ENCODE results near the gene BTN1A1.
"Not testable (repeated sequence)": the region's sequence is repeated elsewhere in the genome, so short reads cannot be mapped to it uniquely, and the experiment has no call there.

Gene BTN1A1, protein sequence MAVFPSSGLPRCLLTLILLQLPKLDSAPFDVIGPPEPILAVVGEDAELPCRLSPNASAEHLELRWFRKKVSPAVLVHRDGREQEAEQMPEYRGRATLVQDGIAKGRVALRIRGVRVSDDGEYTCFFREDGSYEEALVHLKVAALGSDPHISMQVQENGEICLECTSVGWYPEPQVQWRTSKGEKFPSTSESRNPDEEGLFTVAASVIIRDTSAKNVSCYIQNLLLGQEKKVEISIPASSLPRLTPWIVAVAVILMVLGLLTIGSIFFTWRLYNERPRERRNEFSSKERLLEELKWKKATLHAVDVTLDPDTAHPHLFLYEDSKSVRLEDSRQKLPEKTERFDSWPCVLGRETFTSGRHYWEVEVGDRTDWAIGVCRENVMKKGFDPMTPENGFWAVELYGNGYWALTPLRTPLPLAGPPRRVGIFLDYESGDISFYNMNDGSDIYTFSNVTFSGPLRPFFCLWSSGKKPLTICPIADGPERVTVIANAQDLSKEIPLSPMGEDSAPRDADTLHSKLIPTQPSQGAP
- 0 to 0.39 (median 0.04) reads per million in 3 experiments for total RNA-seq

DNA sequence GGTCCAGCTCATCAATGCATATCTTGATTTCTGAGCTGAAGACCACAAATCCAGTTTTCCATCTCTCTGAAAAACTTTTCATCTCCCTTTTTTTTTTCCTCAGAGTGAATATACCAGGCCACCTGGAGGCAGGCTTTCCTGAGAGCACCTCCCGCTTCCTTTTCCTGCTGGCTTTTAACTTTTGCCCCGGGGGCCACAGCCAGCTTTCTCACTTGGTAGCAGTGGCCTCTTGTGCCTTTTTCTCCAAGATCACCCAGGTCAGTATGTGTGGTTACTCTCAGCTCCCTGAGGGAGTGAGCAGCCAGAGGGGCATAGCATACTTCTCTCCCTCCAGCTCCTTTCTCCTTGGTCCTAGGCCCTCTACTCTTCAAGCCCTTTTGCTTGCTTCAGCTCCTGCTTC lies at the start of gene BTN1A1:
Gene BTN1A1 (plus strand): TSS at position 202 of the 400 bp plus-strand sequence. CDS start 984 bp downstream, outside the sequence.
- DNase-seq: no peak

DNA sequence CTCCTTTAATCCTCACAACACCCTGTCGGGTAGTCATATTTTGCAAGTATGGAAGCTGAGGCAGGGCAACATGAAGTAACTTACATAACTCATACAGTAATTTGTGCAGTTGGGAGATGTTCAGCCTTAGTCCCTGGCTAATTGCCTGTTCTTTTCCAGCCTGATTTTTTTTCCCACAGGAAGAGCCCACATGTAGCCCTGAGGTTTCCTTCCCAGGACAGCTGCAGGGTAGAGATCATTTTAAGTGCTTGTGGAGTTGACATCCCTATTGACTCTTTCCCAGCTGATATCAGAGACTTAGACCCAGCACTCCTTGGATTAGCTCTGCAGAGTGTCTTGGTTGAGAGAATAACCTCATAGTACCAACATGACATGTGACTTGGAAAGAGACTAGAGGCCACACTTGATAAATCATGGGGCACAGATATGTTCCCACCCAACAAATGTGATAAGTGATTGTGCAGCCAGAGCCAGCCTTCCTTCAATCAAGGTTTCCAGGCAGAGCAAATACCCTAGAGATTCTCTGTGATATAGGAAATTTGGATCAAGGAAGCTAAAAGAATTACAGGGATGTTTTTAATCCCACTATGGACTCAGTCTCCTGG lies 47.4 kb upstream of the BTN1A1 start:
- DNase-seq: no peak

DNA sequence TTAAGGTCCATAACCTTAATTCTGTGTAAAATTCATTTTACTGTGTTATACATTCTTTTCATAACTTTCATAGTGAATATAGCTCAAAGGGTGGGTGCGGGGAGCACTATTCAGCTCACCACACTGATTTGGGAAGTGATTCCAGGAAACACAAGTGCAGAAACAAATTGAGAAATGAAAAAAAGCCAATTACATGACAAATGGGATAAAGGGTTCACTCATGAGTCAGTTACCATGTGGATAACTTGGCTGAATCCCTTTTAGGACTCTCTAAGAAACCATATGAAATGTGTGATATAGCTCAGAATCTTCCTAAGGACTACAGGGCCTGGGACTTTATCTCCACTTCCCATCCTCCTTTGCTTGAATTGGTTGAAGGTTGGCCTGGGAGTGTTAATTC lies 45.5 kb upstream of the BTN1A1 start:
- DNase-seq: no peak

DNA sequence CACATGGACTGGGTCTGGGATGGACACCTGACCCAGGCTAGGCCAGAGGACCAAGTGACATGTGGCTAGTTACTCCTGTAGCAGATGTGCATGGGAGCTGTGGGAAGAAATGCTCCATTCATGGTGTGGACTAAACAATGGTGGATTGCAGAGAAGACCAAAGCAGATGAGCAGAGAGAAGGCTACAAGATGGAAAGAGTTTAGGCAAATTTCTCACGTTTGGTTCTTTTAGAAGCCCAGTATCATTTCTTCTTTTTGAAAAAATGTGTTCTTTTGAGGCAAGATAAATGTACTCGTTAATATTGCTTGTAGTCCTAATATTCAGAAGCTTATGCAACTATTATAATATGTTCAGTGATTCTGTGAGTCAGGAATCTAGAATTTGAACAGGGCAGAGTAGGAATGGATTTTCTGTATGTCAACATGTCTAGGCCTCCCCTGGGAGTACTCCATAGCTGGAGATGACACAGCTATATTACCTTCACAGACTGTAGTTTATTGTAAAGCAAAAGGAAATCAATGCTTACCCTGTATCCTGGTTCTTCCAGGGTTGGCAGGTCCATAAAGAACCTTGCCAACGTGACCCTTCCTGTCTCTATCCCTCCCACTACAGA lies 44.6 kb upstream of the BTN1A1 start:
- DNase-seq: no peak

DNA sequence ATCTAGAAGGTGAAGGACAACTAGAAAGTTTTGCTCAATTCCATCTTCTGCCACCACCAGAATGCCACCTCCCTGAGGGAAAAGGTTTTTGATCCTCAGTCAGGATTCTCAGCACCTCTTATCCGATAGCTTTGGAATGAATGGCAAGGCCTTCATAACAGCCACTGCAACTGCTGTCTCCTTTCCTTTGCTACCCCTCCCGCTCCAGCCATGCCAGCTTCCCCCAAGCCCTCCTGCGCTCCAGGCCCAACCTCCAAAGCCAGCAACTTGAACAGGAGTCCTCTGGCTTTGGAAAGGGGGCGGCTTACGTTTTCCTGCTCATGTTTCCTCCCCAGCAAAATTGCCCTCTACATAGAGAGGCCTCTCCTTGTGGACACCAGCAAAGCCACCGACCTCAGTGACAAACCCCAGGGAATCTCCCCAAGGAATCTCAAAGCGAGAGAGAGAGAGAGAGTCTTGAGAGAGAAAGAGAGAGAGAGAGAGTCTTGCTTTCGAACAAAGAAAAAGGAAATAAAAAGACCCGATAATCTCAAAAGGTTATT lies 42.8 kb upstream of the BTN1A1 start:
- DNase-seq: no peak

DNA sequence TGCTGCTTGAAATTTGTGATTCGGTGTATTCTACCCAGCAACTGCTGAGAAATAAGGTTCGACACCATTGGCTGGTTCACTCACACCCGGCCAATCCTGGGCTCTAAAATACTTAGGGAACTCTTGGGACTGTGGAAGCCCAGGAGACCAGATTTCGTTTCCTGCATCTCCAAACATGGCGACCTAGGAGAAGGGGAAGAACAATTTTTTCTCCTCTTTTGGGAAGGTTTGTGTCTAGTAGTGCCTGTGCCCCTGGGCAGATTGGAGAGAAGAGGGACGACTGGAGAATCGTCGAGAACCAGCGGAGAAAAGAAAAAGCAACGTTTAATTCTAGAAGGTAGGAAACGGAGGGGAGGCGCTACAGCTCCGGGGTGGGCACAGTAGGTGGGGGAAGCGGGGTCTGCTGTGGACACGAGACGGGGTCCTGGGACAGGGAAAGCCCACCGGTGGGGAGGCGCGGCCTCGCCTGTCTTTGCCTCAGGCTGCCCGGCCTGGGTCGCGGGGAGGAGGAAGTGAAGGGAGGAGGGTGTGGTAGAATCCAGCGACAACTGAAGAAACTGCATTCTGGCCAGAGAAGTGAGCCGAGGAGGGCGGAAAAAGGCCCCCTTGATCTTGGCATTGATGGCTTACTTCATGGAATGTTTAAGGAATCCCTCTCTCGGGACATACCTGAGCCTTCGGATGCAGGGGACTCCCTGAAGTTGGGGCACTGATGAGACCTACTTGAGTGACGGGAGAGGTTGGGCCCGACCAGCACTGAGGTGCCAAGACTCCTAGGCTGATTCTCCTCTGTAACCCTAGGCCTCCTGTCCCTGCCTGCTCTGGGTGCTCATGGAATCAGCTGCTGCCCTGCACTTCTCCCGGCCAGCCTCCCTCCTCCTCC lies 42.1 kb upstream of the BTN1A1 start, which contains the start of gene BTN2A1:
Gene BTN2A1 (plus strand): TSS at position 150 of the 883 bp plus-strand sequence. CDS start 682 bp downstream, at position 832.
- peak; percentile 79 for DNase-seq

DNA sequence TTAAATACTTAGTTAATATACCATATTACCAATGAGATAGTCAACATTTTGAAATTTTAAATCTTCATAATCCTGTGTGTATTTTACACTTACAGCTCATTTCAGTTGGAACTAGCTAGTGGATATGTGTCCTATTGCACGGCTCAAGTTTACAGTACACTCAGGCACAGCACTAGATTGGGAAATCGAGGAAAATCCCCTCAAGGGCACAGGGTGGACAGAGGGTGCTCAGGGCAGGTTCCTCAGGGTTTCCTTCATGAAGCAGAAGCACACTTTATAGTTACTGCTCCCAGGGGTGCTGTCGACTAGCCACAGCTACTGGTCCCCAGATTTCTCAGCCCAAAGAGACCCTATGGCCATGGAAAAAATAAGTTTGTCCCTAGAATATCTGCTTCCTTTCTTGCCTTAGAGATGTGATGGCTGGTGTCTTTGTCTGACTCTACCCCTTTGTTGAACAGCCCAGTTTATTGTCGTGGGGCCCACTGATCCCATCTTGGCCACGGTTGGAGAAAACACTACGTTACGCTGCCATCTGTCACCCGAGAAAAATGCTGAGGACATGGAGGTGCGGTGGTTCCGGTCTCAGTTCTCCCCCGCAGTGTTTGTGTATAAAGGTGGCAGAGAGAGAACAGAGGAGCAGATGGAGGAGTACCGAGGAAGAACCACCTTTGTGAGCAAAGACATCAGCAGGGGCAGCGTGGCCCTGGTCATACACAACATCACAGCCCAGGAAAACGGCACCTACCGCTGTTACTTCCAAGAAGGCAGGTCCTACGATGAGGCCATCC lies 40.9 kb upstream of the BTN1A1 start:
- no peak for DNase-seq

DNA sequence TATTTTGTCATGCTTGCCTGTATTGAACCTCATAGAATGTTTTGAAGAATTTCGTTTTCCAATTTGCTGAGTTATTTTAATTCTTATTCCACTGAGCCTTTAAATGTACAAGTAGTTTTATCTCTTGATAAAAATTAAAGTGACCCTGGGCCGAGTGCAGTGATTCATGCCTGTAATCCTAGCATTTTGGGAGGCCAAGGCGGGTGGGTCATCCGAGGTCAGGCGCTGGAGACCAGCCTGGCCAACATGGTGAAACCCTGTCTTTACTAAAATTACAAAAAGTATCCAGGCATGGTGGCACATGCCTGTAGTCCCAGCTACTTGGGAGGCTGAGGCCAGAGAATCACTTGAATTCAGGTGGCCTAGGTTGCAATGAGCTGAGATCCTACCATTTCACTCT lies 38.8 kb upstream of the BTN1A1 start:
- DNase-seq: not testable (repeated sequence)

DNA sequence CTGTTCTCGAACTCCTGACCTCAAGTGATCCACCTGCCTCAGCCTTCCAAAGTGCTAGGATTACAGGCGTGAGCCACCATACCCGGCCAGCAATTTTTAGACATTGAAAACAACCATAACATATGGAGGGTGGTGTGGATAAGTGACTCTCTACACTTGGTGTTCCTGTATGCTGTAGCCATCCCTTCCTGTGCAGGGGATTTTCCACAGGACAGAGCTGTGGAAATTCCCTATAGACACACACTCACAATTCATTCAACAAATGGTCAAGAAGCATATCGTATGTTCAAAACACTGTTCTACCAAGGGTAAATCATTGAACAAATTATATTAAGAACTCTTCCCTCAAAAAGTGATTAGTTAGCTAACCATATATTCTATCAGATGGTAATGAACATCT lies 36.1 kb upstream of the BTN1A1 start:
- no peak for DNase-seq

DNA sequence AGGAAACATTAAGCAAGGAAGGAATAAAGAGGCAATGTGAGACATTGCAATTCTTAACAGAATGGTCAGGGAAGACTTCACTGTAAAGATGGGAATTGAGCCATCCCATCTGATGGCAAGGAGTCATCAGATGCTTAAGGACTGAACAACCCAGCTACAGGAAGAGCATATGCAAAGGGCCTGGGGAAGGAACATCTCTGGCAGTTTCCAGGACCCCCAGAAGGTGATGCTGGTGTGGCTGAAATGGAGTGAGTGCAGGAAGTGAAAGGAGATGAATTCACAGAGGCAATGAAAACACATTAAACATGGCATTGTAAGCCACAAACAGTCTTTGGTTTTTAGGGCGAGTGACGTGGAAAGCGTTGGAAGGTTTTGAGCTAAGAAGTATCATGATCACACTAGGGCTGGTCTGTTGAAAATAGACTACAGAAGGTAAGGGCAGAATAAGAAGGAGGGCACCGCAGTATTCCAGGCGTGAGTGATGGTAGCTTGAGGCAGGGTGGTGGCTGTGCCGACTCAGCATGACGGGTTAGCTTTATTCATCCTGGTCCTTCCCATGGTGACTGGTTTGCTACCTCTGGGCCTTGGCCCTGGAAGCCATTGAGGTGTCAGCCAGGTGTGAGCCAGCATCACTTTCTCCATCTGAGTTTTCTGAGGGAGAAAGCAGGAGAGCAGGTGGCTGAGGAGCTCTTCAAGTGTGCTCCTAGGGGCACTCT lies 35.5 kb upstream of the BTN1A1 start:
- no peak for DNase-seq

DNA sequence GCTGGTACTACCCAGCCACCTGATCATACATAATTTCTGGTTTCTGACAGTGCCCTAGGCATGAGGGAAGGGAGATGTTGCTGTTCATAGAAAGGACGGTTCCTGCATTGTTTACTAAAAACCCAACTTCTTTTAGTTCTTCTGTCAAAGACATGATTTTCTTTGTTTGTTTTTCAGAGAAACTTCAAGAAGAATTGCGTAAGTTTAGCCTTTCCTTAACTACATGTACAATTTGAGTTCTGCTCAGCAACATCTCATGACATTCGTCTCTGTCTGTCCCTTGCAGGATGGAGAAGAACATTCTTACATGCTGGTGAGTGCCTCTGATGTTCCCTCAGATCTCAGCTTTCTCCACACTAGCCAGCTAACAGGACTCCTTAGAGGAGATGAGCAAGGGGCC lies 34.3 kb upstream of the BTN1A1 start:
- DNase-seq: no peak

DNA sequence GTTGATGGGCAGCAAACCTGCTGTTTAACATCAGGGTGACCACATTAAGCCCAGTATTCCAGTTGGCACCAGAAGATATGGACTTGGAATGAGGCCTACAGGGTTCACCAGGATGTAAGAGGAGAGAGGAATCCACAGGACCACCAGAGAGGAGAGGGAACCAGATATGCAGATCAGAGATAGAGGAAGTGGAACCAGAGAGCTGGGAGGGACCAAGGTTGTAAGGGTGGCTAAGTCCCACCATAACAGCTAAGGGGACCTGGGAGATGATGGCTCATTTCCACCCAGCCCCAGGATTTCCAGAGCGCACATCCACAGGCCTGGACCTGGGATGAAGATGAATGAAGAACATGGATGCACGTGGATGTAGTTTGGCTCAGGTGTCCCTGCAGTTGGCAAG lies 31.3 kb upstream of the BTN1A1 start:
- no peak for DNase-seq

DNA sequence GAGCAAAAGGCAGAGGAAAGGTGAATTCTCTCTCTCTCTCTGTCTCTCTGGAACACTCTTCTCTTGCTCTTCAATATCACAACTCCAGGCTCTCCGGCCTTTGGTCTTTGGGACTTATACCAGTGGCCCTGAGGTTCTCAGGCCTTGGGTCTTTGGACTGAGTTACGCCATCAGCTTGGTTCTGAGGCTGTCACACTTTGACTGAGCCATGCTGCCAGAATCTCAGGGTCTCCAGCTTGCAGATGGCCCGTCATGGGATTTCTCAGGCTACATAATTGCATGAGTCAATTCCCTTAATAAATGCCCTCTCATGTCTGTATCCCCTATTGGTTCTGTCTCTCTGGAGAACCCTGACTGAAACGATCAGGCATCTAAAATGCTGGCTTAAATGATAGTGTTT lies 29.5 kb upstream of the BTN1A1 start:
- no peak for DNase-seq

DNA sequence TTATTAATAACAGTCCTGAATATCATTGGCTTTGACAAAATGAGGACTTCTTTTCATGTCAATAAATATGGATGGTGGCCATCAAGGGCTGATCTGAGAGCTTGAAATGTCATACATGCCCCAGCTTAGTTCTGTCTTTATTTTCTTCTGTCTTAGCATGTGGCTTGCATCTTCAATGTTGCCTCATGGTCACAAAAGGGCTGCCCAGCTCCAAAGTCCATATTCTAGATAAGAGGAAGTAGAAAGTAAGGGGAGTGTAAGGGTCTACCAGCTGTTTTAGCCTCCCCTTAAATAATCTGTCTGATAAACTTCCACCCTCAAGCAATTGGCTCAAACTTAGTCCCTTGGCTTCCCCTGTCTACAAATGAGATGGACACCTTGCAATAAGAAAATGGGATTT lies 28.1 kb upstream of the BTN1A1 start:
- no peak for DNase-seq

DNA sequence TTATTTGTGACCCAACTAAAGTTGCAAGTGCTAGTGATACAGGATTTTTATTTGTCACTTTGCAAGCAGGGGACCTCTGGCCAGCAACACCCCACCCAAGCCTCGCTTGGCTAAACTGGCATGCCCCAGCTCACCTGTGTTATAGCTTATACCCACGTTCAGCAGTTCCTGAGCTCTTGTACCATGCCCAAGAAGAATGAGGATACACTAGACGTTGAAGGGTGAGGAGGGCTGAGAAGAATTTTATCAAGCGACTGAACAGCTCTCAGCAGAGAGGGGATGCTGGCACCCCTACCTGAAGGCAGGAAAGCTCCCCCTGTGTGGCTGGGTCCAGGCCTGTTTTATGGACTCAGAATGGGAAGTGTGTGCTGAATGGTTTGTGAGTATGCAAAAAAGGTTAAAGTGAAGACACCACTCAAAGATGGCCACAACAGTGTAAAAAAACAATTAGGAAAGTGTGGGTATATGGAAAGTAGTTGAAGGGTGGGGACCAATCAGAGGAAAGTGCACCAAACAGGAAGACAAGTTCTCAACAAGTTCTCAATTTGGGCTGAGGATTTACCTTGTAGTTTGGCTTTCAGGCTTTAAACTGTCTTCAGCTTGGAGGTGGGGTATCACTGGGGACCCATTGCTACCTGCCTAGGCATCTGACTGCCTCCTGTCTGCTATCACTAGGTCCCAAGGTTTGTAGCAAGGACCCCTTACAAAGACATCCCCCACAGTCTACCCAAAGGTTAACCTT lies 27.4 kb upstream of the BTN1A1 start:
- peak; percentile 9 for DNase-seq

DNA sequence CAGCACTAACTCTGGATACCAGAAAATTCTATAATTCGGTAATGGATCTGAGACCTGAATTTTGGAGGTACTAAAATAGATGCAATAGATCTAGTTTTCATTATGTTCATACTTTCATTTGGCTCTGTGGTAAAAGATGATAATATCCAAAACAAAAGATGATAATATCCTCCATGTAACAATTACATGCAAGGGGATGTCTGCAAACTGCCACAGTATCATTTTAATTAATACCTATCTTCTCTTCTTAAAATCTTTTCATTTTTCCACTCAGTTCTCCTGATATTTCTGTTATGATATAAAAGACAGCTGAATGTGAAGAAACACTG lies 26.7 kb upstream of the BTN1A1 start:
- no peak for DNase-seq

DNA sequence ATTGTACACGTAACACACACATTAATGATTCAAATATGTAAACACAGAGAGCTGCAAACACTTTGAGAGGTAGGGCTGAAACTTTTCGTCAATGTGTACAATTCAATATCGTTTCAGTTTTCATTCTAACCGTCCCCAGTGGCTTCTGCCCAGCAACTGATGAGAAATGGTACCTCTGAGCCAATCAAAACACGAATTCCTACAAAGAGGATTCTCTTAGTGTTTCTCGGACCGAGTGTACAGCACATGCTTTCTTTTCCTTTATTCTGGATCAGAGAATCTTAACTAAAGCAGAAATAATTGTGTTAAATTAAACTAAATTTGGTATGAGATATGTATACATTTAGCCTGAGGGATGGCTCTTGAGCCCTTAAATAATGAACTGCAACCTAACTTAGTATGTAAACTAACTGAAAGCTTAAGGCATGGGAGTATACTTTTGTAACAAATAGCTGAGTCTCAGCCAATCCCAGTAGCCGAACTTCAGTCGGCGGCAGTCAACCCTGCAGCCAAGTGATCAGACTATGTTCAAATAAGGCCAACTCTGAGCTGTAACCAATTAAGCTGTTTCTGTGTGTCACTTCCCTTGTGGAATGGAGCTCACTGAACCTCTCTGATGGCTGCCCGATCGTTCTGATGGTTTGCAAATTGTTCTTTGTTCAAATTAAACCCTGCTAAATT lies 26.2 kb upstream of the BTN1A1 start:
- DNase-seq: peak; percentile 92

DNA sequence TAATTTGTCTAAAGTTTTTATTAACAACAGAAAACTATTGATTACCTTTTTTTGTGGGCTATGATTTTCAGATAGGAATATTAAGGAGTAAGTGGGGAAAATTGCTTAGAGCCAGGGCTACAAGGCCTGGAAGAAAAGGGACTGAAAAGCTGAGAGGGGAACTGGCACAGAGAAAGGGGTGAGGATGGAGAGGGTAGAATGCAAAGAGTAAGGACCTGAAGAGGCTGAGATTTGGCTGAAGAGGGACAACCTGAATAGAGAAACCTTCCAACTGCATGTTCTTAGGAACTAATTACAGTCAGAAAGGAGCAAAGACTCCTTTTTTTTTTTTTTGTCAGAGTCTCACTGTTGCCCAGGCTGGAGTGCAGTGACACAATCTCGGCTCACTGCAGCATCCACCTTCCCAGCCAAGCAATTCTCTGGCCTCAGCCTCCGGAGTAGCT lies 25.6 kb upstream of the BTN1A1 start:
- DNase-seq: no peak
